GM12878 (cell line): ENCODE results near the gene SZRD1. TPM values are rescaled to one million over a fixed set of nuclear protein-coding genes. Genes with fewer than 3 reads are reported as not detected.

Experiments
- ASH2L ChIP-seq: fragments of 300-600, 200-600 bp; sonication (generic); IDR thresholded peaks from 2 replicates; pipeline ENCODE4 v1.6.1; 2017; ENCODE audit warnings: low read depth, mild to moderate bottlenecking, borderline replicate concordance
- BACH1 ChIP-seq: fragments of 450-650 bp; IDR thresholded peaks from 2 replicates; pipeline ENCODE4 v1.6.1; 2017; ENCODE audit warnings: mild to moderate bottlenecking, borderline replicate concordance
- CBX5 ChIP-seq: sonication (generic); IDR thresholded peaks from 2 replicates; pipeline ENCODE4 v1.6.1; 2016; ENCODE audit warnings: low read depth, moderate library complexity, mild to moderate bottlenecking, inconsistent platforms
- CHD4 ChIP-seq: fragments of 200-600 bp; sonication (generic); IDR thresholded peaks from 2 replicates; pipeline ENCODE4 v1.6.1; 2016; ENCODE audit warnings: mild to moderate bottlenecking
- E2F4 ChIP-seq: IDR thresholded peaks from 2 replicates; pipeline ENCODE4 v1.6.1; 2012; ENCODE audit warnings: low read depth, low read length, improper control_type of control experiment
- ELK1 ChIP-seq: IDR thresholded peaks from 2 replicates; pipeline ENCODE4 v1.6.1; 2012; ENCODE audit warnings: low read depth, low read length, improper control_type of control experiment
- EZH2 ChIP-seq: IDR thresholded peaks from 2 replicates; pipeline ENCODE4 v1.6.1; 2012; ENCODE audit warnings: low read depth, mild to moderate bottlenecking, control low read depth, inconsistent platforms, low read length, borderline replicate concordance; ENCODE audit not compliant: control insufficient read depth
- HSF1 ChIP-seq: fragments of 150-350 bp; IDR thresholded peaks from 2 replicates; pipeline ENCODE4 v1.6.1; 2014; ENCODE audit warnings: mild to moderate bottlenecking, low read depth, low read length
- IKZF2 ChIP-seq, 2 experiments: fragments of 450-650 bp; IDR thresholded peaks; 2 replicates each; pipeline ENCODE4 v1.6.1; 2017; ENCODE audit warnings: mild to moderate bottlenecking in 2 of 2, moderate library complexity in 2 of 2
- MYB ChIP-seq: fragments of 150-350 bp; IDR thresholded peaks from 2 replicates; pipeline ENCODE4 v1.6.1; 2014; ENCODE audit warnings: mild to moderate bottlenecking, low read depth, low read length, borderline replicate concordance
- NRF1 ChIP-seq: conservative IDR thresholded peaks from 2 replicates; pipeline ENCODE4 v1.6.1; 2011; ENCODE audit warnings: mild to moderate bottlenecking, low read depth, low read length, improper control_type of control experiment
- PML ChIP-seq: IDR thresholded peaks from 2 replicates; pipeline ENCODE4 v1.6.1; 2012; ENCODE audit warnings: low read length, inconsistent platforms
- SKIL ChIP-seq: fragments of 450-650 bp; IDR thresholded peaks from 2 replicates; pipeline ENCODE4 v1.6.1; 2017; ENCODE audit warnings: mild to moderate bottlenecking, low read depth, inconsistent platforms; ENCODE audit not compliant: poor library complexity, severe bottlenecking
- SMAD1 ChIP-seq: fragments of 450-650 bp; IDR thresholded peaks from 2 replicates; pipeline ENCODE4 v1.6.1; 2018; ENCODE audit warnings: mild to moderate bottlenecking, low read depth; ENCODE audit not compliant: partially characterized antibody
- SP1 ChIP-seq: IDR thresholded peaks from one replicate; pipeline ENCODE4 v1.6.1; 2011; ENCODE audit warnings: low read depth, low read length
- SREBF2 ChIP-seq: IDR thresholded peaks from 2 replicates; pipeline ENCODE4 v1.6.1; 2012; ENCODE audit warnings: mild to moderate bottlenecking, low read length
- ZBTB4 ChIP-seq: fragments of 450-650 bp; formaldehyde crosslinking; IDR thresholded peaks from 2 replicates; pipeline ENCODE4 v1.4.0; 2022; ENCODE audit warnings: mild to moderate bottlenecking, moderate library complexity
- ZNF217 ChIP-seq: fragments of 450-650 bp; IDR thresholded peaks from 2 replicates; pipeline ENCODE4 v1.6.1; 2017; ENCODE audit warnings: antibody characterized with exemption, mild to moderate bottlenecking
- ZNF274 ChIP-seq: IDR thresholded peaks from one replicate; pipeline ENCODE4 v1.8.0; 2011; ENCODE audit not compliant: insufficient read length, insufficient read depth
- ZNF384 ChIP-seq: IDR thresholded peaks from 2 replicates; pipeline ENCODE4 v1.6.1; 2012; ENCODE audit warnings: low read depth, mild to moderate bottlenecking, low read length, improper control_type of control experiment, borderline replicate concordance
- ZSCAN29 ChIP-seq: fragments of 450-650 bp; IDR thresholded peaks from 2 replicates; pipeline ENCODE4 v1.6.1; 2017; ENCODE audit warnings: mild to moderate bottlenecking, moderate library complexity
- polyA plus RNA-seq, 11 experiments: library from polyadenylated mRNA; depleted of rRNA in 4 of 11; unstranded in 6 of 11; stranded (reverse) in 5 of 11; fragments of >200 nt; fragmentation: Nextera tagmentation in 4 of 11; fragmentation: Illumina TruSeq in 1 of 11; extraction: Ambion mirVana in 4 of 11; extraction: Trizol in 1 of 11; gene quantifications; 1 replicate in 1 of 11; 2 replicates in 10 of 11; pipeline versions ENCODE4 v1.2.1 to v1.2.3, GENCODE V29; 2011 to 2016; ENCODE audit warnings: inconsistent platforms in 2 of 11, missing spikeins in 2 of 11, low read depth in 1 of 11
- total RNA-seq, 4 experiments: library from RNA; depleted of rRNA in 3 of 4; stranded (reverse); fragments of >200 nt in 3 of 4; fragmentation: Illumina TruSeq in 1 of 4; extraction: Trizol in 1 of 4; gene quantifications; 2 replicates each; pipeline versions ENCODE4 v1.2.1 to v1.2.3, GENCODE V29; 2013 to 2021

The SZRD1 gene
- total and polyA plus RNA-seq, 10 of the 15 experiments (the other 5 are each of a cell fraction or from before 2014, with no cell fraction given): 5.6 to 213 (median 113) TPM

- TF ChIP-seq SREBF2: no peak
- no peak for TF ChIP-seq HSF1
- TF ChIP-seq EZH2: no peak
- peak; percentile 52 for TF ChIP-seq SP1
- TF ChIP-seq ZNF274: no peak
- TF ChIP-seq MYB: 0 out of 2 replicates have a peak, but pooled peaks have one; percentile 2
- no peak for TF ChIP-seq CBX5
- no peak for TF ChIP-seq ELK1
- TF ChIP-seq CHD4: no peak
- no peak for TF ChIP-seq ZSCAN29
- TF ChIP-seq IKZF2 (IDR thresholded peaks at IDR 0.05): peak; percentile 89 to 91
- no peak for TF ChIP-seq NRF1
- TF ChIP-seq BACH1: peak; percentile 59
- TF ChIP-seq SKIL: peak; percentile 63
- TF ChIP-seq ZBTB4 (CRISPR knock-in tag): no peak
- 0 out of 2 replicates have a peak, but pooled peaks have one; percentile 13 for TF ChIP-seq E2F4
- TF ChIP-seq SMAD1: no peak
- TF ChIP-seq ZNF384: peak; percentile 86
- no peak for TF ChIP-seq ZNF217
- TF ChIP-seq PML: peak; percentile 43; the same call in 1 of the 2 replicates
- no peak for TF ChIP-seq ASH2L
Measured at GRCh38 chr1:16367258-16367967, 371 bp downstream of the SZRD1 start (continued).
